Endothelial cell (in vitro differentiated cells): Measurements from ENCODE around the gene SEMA3A. TPM values are rescaled to one million over a fixed set of nuclear protein-coding genes. Genes with fewer than 3 reads are reported as not detected.

ENCODE experiments used
- DNase-seq: peaks from one replicate; pipeline ENCODE4 v3.0.0; 2021; ENCODE audit warnings: low spot score
- H3K27ac Mint-ChIP-seq: one replicate; pipeline ENCODE4 v1.8.0; 2021; ENCODE audit warnings: mixed read lengths, inconsistent platforms; ENCODE audit not compliant: unreplicated experiment
- H3K27me3 Mint-ChIP-seq: one replicate; pipeline ENCODE4 v1.8.0; 2021; ENCODE audit warnings: mild to moderate bottlenecking, moderate library complexity, mixed read lengths, inconsistent platforms; ENCODE audit not compliant: unreplicated experiment
- H3K36me3 Mint-ChIP-seq: one replicate; pipeline ENCODE4 v1.8.0; 2021; ENCODE audit warnings: mild to moderate bottlenecking, low read depth, mixed read lengths, inconsistent platforms; ENCODE audit not compliant: unreplicated experiment
- H3K4me1 Mint-ChIP-seq: one replicate; pipeline ENCODE4 v1.8.0; 2021; ENCODE audit warnings: mild to moderate bottlenecking, mixed read lengths, inconsistent platforms; ENCODE audit not compliant: unreplicated experiment
- H3K4me3 Mint-ChIP-seq: one replicate; pipeline ENCODE4 v1.8.0; 2021; ENCODE audit warnings: mild to moderate bottlenecking, mixed read lengths, inconsistent platforms; ENCODE audit not compliant: unreplicated experiment
- H3K9me3 Mint-ChIP-seq: one replicate; pipeline ENCODE4 v1.8.0; 2021; ENCODE audit warnings: mixed read lengths, inconsistent platforms; ENCODE audit not compliant: unreplicated experiment
- CTCF ChIP-seq: fragments of 200-600 bp; sonication (generic); IDR thresholded peaks from one replicate; pipeline ENCODE4 v1.5.0; 2021; ENCODE audit warnings: antibody characterized with exemption; ENCODE audit not compliant: unreplicated experiment
- total RNA-seq: library from RNA; stranded (reverse); fragmentation: NEBNext Ultra II Directional; extraction: Animal tissue kit (Norgen Biotek cat#: 25700); gene quantifications from one replicate; pipeline ENCODE4 v1.2.1, GENCODE V29; 2021; ENCODE audit not compliant: unreplicated experiment

SEMA3A gene
- total RNA-seq, 1 donor from 2014 or later: 8.5 TPM

GRCh38 chr7:84191842-84192241 lies 2.7 kb downstream of the SEMA3A start:
- peaks cover 23% of the 10 kb centered on the region for H3K4me1 Mint-ChIP-seq
- H3K4me3 Mint-ChIP-seq: no peak overlapping the region

GRCh38 chr7:84191261-84191660 lies 3.3 kb downstream of the SEMA3A start:
- no peak for DNase-seq
- Mint-ChIP-seq H3K36me3 (no peaks in the 10 kb centered on the region), H3K27ac (no peak overlapping the region), H3K9me3 (no peaks in the 10 kb centered on the region), H3K4me3 (no peak overlapping the region), H3K27me3 (no peaks in the 10 kb centered on the region), H3K4me1 (peaks cover 22% of the 10 kb centered on the region)
- TF ChIP-seq CTCF: no peak

More at GRCh38 chr7:84191842-84192241, 2.7 kb downstream of the SEMA3A start:
- H3K36me3 Mint-ChIP-seq: no peaks in the 10 kb centered on the region
- H3K27ac Mint-ChIP-seq: no peak overlapping the region
- TF ChIP-seq CTCF: no peak
- H3K27me3 Mint-ChIP-seq: no peaks in the 10 kb centered on the region
- no peaks in the 10 kb centered on the region for H3K9me3 Mint-ChIP-seq
- no peak for DNase-seq

GRCh38 chr7:84190016-84190705 lies 4.4 kb downstream of the SEMA3A start:
- Mint-ChIP-seq H3K4me1 (peaks cover 15% of the 10 kb centered on the region), H3K27ac (no peak overlapping the region), H3K9me3 (no peaks in the 10 kb centered on the region), H3K4me3 (no peak overlapping the region), H3K27me3 (no peaks in the 10 kb centered on the region), H3K36me3 (no peaks in the 10 kb centered on the region)
- DNase-seq: no peak
- no peak for TF ChIP-seq CTCF

DNA sequence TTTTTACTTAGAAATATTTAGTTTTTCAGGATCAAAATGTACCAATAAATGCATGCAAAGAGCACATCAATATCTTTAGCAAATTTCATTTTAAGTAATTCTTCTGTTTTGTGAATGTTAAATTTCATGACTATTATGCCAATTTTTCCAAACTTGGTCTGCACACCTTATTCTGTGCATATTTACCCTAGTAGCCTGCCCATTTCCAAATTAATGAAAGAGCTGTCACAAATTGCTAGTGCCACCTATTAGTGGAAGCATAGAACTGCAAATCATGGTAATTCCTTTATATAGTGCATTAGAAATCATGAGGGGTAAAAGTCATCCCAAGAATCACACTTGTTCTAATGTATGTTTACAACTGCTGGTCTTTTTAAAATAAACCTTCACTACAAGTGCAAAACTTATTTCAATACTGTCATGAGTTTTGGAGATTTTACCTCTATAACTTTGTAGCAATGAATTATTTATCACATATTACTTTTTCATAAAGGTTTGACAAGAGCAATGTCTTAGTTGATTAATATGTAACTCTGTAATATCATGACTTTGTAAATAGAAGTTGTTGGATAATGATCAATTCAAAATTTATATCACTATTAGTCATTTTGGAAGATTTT lies 5.7 kb downstream of the SEMA3A start:
- TF ChIP-seq CTCF: no peak
- no peak for DNase-seq
- H3K27me3 Mint-ChIP-seq: no peaks in the 10 kb centered on the region
- no peak overlapping the region for H3K4me3 Mint-ChIP-seq
- H3K9me3 Mint-ChIP-seq: no peaks in the 10 kb centered on the region
- no peaks in the 10 kb centered on the region for H3K36me3 Mint-ChIP-seq
- no peak overlapping the region for H3K27ac Mint-ChIP-seq
- peaks cover 15% of the 10 kb centered on the region for H3K4me1 Mint-ChIP-seq

DNA sequence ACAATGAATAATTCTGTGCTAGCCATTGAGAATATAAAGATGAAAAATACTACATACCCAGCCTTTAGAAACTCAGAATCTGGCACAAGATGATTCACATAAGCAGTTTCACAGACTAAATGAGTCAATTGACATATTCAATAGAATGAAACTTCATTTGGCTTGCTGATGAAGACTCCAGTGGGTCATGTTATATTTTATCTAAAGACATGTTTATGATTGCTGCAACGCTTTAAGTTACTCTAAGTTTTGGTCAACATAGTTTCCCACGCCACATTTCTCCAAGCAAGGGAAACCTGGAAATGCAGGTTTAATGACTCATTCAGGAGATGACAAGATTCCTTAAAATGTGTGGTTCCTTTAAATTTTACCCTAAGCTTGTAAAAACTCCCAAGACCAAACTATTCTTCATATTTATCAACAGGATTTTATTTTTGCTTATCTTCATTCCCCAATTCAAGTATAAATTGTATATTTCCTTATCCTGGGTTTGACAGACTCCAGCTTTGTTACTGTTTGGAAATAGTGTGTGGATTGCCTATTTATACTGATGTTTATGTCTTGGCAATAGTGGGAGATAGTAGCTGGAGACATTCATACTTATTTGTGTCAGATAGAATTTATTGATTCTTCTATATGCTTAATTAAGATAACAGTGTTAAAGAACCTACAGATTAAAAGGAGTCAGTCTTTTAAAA lies 6.6 kb downstream of the SEMA3A start:
- DNase-seq: no peak
- Mint-ChIP-seq H3K27ac (no peak overlapping the region), H3K27me3 (no peaks in the 10 kb centered on the region), H3K4me1 (peaks cover 15% of the 10 kb centered on the region), H3K4me3 (no peak overlapping the region), H3K9me3 (no peaks in the 10 kb centered on the region), H3K36me3 (no peaks in the 10 kb centered on the region)
- TF ChIP-seq CTCF: no peak
